ENCODE data around the gene PABPC1L. TPM values are rescaled to one million over a fixed set of nuclear protein-coding genes. Genes with fewer than 3 reads are reported as not detected.

The PABPC1L gene
- total RNA-seq, 1 experiment from 2014 or later: 127 TPM

DNA sequence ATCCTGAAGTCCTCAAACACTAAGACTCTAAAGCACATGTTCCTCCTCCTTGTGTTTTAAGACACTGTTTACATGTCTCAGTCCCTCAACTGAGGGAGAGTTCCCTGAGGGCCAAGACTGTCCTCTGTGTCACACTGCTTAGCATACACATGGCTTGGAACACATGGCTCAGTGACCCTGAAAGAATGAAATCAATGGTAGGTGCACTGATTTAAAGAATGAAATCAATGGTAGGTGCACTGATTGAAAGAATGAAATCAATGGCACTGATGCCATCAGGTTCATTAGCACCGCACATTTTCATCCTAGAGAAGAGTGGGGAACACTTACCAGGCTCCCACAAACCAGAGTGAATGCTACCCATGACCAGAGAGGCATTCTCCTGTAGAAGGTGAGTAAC lies 40.5 kb downstream of the PABPC1L start:
- DNase-seq (ENCODE audit: low read depth, low spot score) (no peak), ATAC-seq (no peak)
- BruUV-seq (replicated peaks): no TSS peak
- intact Hi-C loops (cut with micrococcal nuclease): no loop called here
- Histone ChIP-seq H3K27ac (ENCODE audit: low read depth, low read length) (no peak overlapping the region), H3K9me2 (ENCODE audit: insufficient read depth) (no peaks in the 10 kb centered on the region), H3K9me3 (ENCODE audit: control insufficient read depth in 1 of 2, insufficient read depth in 1 of 2, low read depth in 1 of 2, low read length in 2 of 2) (no peaks in the 10 kb centered on the region), H3K79me2 (ENCODE audit: insufficient read depth, low read length) (peaks cover 4% of the 10 kb centered on the region; the same call in 1 of the 2 replicates), H3K4me1 (ENCODE audit: control insufficient read depth in 1 of 2, insufficient read depth in 2 of 2, low read length in 2 of 2) (no peaks in the 10 kb centered on the region), H4K20me1 (ENCODE audit: insufficient read depth) (no peaks in the 10 kb centered on the region; the same call in 1 of the 2 replicates), H3K36me3 (ENCODE audit: control insufficient read depth in 1 of 2, insufficient read depth in 2 of 2, low read length in 2 of 2) (peaks cover 65 to 76% of the 10 kb centered on the region in 2 experiments; a peak in 3 of 4 replicates), H3K4me3 (replicated peaks in 1 of 2; ENCODE audit: low read depth in 1 of 2, low read length in 2 of 2) (no peak overlapping the region), H3K4me2 (ENCODE audit: low read length) (no peak overlapping the region), H2AFZ (ENCODE audit: low read depth, low read length, poor library complexity, severe bottlenecking) (no peak overlapping the region), H3K9ac (ENCODE audit: low read length) (no peak overlapping the region), H3K27me3 (ENCODE audit: insufficient read depth, low read length) (no peaks in the 10 kb centered on the region)
- CTCF ChIA-PET: no interaction called here
- POLR2A ChIA-PET: interaction anchor here (1.3 kb wide), 1 partner anchor 9 kb away, joined by 3 read pairs; no protein-coding TSS in a partner anchor
- TF ChIP-seq RAD21 (IDR thresholded peaks at IDR 0.05; ENCODE audit: low read depth) (no peak), FOSL1 (IDR thresholded peaks at IDR 0.05; ENCODE audit: low read depth) (no peak)
- TF ChIP-seq, protein P1, sequence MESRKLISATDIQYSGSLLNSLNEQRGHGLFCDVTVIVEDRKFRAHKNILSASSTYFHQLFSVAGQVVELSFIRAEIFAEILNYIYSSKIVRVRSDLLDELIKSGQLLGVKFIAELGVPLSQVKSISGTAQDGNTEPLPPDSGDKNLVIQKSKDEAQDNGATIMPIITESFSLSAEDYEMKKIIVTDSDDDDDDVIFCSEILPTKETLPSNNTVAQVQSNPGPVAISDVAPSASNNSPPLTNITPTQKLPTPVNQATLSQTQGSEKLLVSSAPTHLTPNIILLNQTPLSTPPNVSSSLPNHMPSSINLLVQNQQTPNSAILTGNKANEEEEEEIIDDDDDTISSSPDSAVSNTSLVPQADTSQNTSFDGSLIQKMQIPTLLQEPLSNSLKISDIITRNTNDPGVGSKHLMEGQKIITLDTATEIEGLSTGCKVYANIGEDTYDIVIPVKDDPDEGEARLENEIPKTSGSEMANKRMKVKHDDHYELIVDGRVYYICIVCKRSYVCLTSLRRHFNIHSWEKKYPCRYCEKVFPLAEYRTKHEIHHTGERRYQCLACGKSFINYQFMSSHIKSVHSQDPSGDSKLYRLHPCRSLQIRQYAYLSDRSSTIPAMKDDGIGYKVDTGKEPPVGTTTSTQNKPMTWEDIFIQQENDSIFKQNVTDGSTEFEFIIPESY (IDR thresholded peaks at IDR 0.05; ENCODE audit: extremely low read depth, insufficient replicate concordance, low read length): no peak
- TF ChIP-seq, protein P2, sequence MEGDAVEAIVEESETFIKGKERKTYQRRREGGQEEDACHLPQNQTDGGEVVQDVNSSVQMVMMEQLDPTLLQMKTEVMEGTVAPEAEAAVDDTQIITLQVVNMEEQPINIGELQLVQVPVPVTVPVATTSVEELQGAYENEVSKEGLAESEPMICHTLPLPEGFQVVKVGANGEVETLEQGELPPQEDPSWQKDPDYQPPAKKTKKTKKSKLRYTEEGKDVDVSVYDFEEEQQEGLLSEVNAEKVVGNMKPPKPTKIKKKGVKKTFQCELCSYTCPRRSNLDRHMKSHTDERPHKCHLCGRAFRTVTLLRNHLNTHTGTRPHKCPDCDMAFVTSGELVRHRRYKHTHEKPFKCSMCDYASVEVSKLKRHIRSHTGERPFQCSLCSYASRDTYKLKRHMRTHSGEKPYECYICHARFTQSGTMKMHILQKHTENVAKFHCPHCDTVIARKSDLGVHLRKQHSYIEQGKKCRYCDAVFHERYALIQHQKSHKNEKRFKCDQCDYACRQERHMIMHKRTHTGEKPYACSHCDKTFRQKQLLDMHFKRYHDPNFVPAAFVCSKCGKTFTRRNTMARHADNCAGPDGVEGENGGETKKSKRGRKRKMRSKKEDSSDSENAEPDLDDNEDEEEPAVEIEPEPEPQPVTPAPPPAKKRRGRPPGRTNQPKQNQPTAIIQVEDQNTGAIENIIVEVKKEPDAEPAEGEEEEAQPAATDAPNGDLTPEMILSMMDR (IDR thresholded peaks at IDR 0.05 in 2 of 3, conservative IDR thresholded peaks at IDR 0.05 in 1 of 3; ENCODE audit: borderline replicate concordance in 1 of 3, insufficient read depth in 1 of 3, low read depth in 2 of 3, low read length in 2 of 3): no peak
- RAD21 ChIA-PET (ENCODE audit: low non-redundant PET in 1 of 2, low total read pairs in 2 of 2, uncharacterized antibody in 2 of 2, unreplicated experiment in 2 of 2): no interaction called here

DNA sequence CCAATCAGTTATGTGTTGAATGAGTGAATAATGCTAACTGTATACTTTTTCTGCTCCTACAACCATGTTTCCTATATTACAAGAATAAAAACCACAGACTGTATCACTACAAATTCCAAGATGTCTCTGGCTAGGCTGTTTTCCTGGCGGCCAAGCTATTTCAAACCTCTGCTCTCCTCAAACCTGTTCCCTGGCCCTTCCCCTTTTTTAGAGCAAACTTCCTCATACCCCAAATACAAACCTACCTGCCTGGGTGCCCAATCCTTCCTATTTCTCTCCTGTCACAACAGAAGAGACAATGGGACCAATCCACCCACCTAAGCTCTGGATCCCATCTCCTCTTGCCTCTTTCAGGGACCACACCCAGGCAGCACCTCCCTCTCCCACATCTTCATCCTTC lies 42.9 kb downstream of the PABPC1L start:
- no peaks in the 10 kb centered on the region; the same call in 1 of the 2 replicates for H4K20me1 ChIP-seq (ENCODE audit: insufficient read depth)
- POLR2A ChIA-PET: no interaction called here

More for the DNA sequence above, 42.9 kb downstream of the PABPC1L start:
- Histone ChIP-seq H3K4me3 (replicated peaks in 1 of 2; ENCODE audit: low read depth in 1 of 2, low read length in 2 of 2) (no peak overlapping the region), H3K36me3 (ENCODE audit: control insufficient read depth in 1 of 2, insufficient read depth in 2 of 2, low read length in 2 of 2) (peaks cover 69 to 77% of the 10 kb centered on the region in 2 experiments; a peak in 3 of 4 replicates), H2AFZ (ENCODE audit: low read depth, low read length, poor library complexity, severe bottlenecking) (no peak overlapping the region), H3K9me3 (ENCODE audit: control insufficient read depth in 1 of 2, insufficient read depth in 1 of 2, low read depth in 1 of 2, low read length in 2 of 2) (no peaks in the 10 kb centered on the region), H3K27me3 (ENCODE audit: insufficient read depth, low read length) (no peaks in the 10 kb centered on the region), H3K4me1 (ENCODE audit: control insufficient read depth in 1 of 2, insufficient read depth in 2 of 2, low read length in 2 of 2) (no peaks in the 10 kb centered on the region), H3K27ac (ENCODE audit: low read depth, low read length) (no peak overlapping the region), H3K79me2 (ENCODE audit: insufficient read depth, low read length) (peaks cover 24% of the 10 kb centered on the region), H3K4me2 (ENCODE audit: low read length) (no peak overlapping the region), H3K9me2 (ENCODE audit: insufficient read depth) (no peaks in the 10 kb centered on the region), H3K9ac (ENCODE audit: low read length) (no peak overlapping the region)
- TF ChIP-seq ZNF274 (IDR thresholded peaks at IDR 0.05; ENCODE audit: low read depth, low read length) (no peak), CBX3 (IDR thresholded peaks at IDR 0.05; ENCODE audit: low read depth) (no peak), TCF7L2 (IDR thresholded peaks at IDR 0.05; ENCODE audit: borderline replicate concordance, extremely low read depth, insufficient read depth, insufficient read length) (no peak), SIN3A (IDR thresholded peaks at IDR 0.05; ENCODE audit: low read depth) (no peak), CEBPB (IDR thresholded peaks at IDR 0.05; ENCODE audit: low read depth) (no peak)
- TF ChIP-seq, protein P1 (IDR thresholded peaks at IDR 0.05; ENCODE audit: extremely low read depth, insufficient replicate concordance, low read length): no peak
- TF ChIP-seq, protein P3, sequence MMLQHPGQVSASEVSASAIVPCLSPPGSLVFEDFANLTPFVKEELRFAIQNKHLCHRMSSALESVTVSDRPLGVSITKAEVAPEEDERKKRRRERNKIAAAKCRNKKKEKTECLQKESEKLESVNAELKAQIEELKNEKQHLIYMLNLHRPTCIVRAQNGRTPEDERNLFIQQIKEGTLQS (IDR thresholded peaks at IDR 0.05): no peak
- RAD21 ChIA-PET (ENCODE audit: low non-redundant PET in 1 of 2, low total read pairs in 2 of 2, uncharacterized antibody in 2 of 2, unreplicated experiment in 2 of 2): no interaction called here
- ATAC-seq (no peak), DNase-seq (ENCODE audit: low read depth, low spot score) (no peak)
- no TSS peak for BruUV-seq (replicated peaks)
- CTCF ChIA-PET: no interaction called here
- intact Hi-C loops (cut with micrococcal nuclease): no loop called here

All from HCT116 (cell line).